ENCODE measurements around the gene LIPM.

The LIPM gene

GRCh38 chr10:88805361-88805760 lies 2.8 kb downstream of the LIPM start:
- Histone ChIP-seq H3K9ac (no peak overlapping the region), H3K27me3 (ENCODE audit: control insufficient read depth, insufficient read depth, low read length) (no peaks in the 10 kb centered on the region), H3K4me2 (ENCODE audit: low read length) (no peak overlapping the region), H3K4me3 (ENCODE audit: low read depth, low read length) (no peak overlapping the region), H3K36me3 (ENCODE audit: control insufficient read depth, insufficient read depth, low read length) (no peaks in the 10 kb centered on the region), H3K9me3 (ENCODE audit: control insufficient read depth, low read length) (no peaks in the 10 kb centered on the region), H3K4me1 (no peaks in the 10 kb centered on the region), H3K27ac (no peak overlapping the region), H3K79me2 (no peaks in the 10 kb centered on the region), H2AFZ (no peak overlapping the region)
- no peak for TF ChIP-seq CTCF (IDR thresholded peaks at IDR 0.05)

GRCh38 chr10:88805924-88806323 lies 3.4 kb downstream of the LIPM start:
- Histone ChIP-seq H2AFZ (no peak overlapping the region), H3K9ac (no peak overlapping the region), H3K4me3 (ENCODE audit: low read depth, low read length) (no peak overlapping the region), H3K4me1 (no peaks in the 10 kb centered on the region), H3K79me2 (no peaks in the 10 kb centered on the region), H3K27ac (no peak overlapping the region), H3K9me3 (ENCODE audit: control insufficient read depth, low read length) (no peaks in the 10 kb centered on the region), H3K27me3 (ENCODE audit: control insufficient read depth, insufficient read depth, low read length) (no peaks in the 10 kb centered on the region), H3K36me3 (ENCODE audit: control insufficient read depth, insufficient read depth, low read length) (no peaks in the 10 kb centered on the region), H3K4me2 (ENCODE audit: low read length) (no peak overlapping the region)
- TF ChIP-seq CTCF (IDR thresholded peaks at IDR 0.05): no peak

- Histone ChIP-seq H3K4me1 (no peaks in the 10 kb centered on the region), H3K36me3 (ENCODE audit: control insufficient read depth, insufficient read depth, low read length) (no peaks in the 10 kb centered on the region), H3K79me2 (no peaks in the 10 kb centered on the region), H3K27ac (no peak overlapping the region), H3K9me3 (ENCODE audit: control insufficient read depth, low read length) (no peaks in the 10 kb centered on the region), H2AFZ (no peak overlapping the region), H3K27me3 (ENCODE audit: control insufficient read depth, insufficient read depth, low read length) (no peaks in the 10 kb centered on the region), H3K4me2 (ENCODE audit: low read length) (no peak overlapping the region), H3K9ac (no peak overlapping the region), H3K4me3 (ENCODE audit: low read depth, low read length) (no peak overlapping the region)
- TF ChIP-seq CTCF (IDR thresholded peaks at IDR 0.05): no peak
Observed at GRCh38 chr10:88809621-88810020, 7.1 kb downstream of the LIPM start.

GRCh38 chr10:88810196-88810961 lies 7.8 kb downstream of the LIPM start:
- Histone ChIP-seq H3K4me3 (ENCODE audit: low read depth, low read length) (no peak overlapping the region), H3K36me3 (ENCODE audit: control insufficient read depth, insufficient read depth, low read length) (no peaks in the 10 kb centered on the region), H3K4me1 (no peaks in the 10 kb centered on the region), H2AFZ (no peak overlapping the region), H3K79me2 (no peaks in the 10 kb centered on the region), H3K9ac (no peak overlapping the region), H3K27ac (no peak overlapping the region), H3K4me2 (ENCODE audit: low read length) (no peak overlapping the region), H3K27me3 (ENCODE audit: control insufficient read depth, insufficient read depth, low read length) (no peaks in the 10 kb centered on the region), H3K9me3 (ENCODE audit: control insufficient read depth, low read length) (no peaks in the 10 kb centered on the region)
- peak; percentile 55 for TF ChIP-seq CTCF (IDR thresholded peaks at IDR 0.05)

GRCh38 chr10:88813200-88813599 lies 10.7 kb downstream of the LIPM start:
- Histone ChIP-seq H2AFZ (no peak overlapping the region), H3K4me3 (ENCODE audit: low read depth, low read length) (no peak overlapping the region), H3K4me2 (ENCODE audit: low read length) (no peak overlapping the region), H3K4me1 (no peaks in the 10 kb centered on the region), H3K9me3 (ENCODE audit: control insufficient read depth, low read length) (no peaks in the 10 kb centered on the region), H3K27me3 (ENCODE audit: control insufficient read depth, insufficient read depth, low read length) (no peaks in the 10 kb centered on the region), H3K79me2 (no peaks in the 10 kb centered on the region), H3K36me3 (ENCODE audit: control insufficient read depth, insufficient read depth, low read length) (no peaks in the 10 kb centered on the region), H3K27ac (no peak overlapping the region), H3K9ac (no peak overlapping the region)
- no peak for TF ChIP-seq CTCF (IDR thresholded peaks at IDR 0.05)

All from parathyroid adenoma (tissue), 2 donors.